ENCODE measurements around the gene ALG11. TPM values are rescaled to one million over a fixed set of nuclear protein-coding genes. Genes with fewer than 3 reads are reported as not detected.

Gene ALG11
- total RNA-seq, 4 donors from 2014 or later: 15.2 to 21.9 (median 19.6) TPM

Other genes with a start within 250 kb of the ALG11 start
- 10 to 100 TPM in 3 of 4 donors, 1 to 10 TPM in 1; 9.2 to 23.3 (median 19.2) TPM for gene DHRS12, start 208.2 kb upstream of the ALG11 start, total RNA-seq
- gene TMEM272, start 167.2 kb upstream of the ALG11 start, total RNA-seq: under 1 TPM in 2 of 4 donors, not detected in 2; 0.13 to 0.15 TPM
- not detected for gene CCDC70, start 150.4 kb upstream of the ALG11 start, total RNA-seq
- gene ATP7B, start 948 bp upstream of the ALG11 start, total RNA-seq: 1 to 10 TPM; 3.2 to 8.1 (median 6.7) TPM
- gene UTP14C, start 12.3 kb downstream of the ALG11 start, total RNA-seq: 10 to 100 TPM; 18.5 to 25.4 (median 19.8) TPM
- under 1 TPM in 3 of 4 donors, not detected in 1; 0.12 to 0.35 (median 0.27) TPM for gene NEK5, start 116.7 kb downstream of the ALG11 start, total RNA-seq
- gene NEK3, start 147.2 kb downstream of the ALG11 start, total RNA-seq: 10 to 100 TPM in 2 of 4 donors, 1 to 10 TPM in 2; 7.0 to 13.5 (median 10.5) TPM